NCI-H187 (cell line): ENCODE results near the gene KRTAP9-2.
A peak's percentile ranks its signal among the peaks of the same experiment; 100 is the strongest.
"Not testable (repeated sequence)": the region's sequence is repeated elsewhere in the genome, so short reads cannot be mapped to it uniquely, and the experiment has no call there.

ENCODE experiments used
- DNase-seq, 2 experiments: peaks; one replicate each; lab custom pipeline; 2025; lab: John Stamatoyannopoulos, UW

KRTAP9-2 gene, protein sequence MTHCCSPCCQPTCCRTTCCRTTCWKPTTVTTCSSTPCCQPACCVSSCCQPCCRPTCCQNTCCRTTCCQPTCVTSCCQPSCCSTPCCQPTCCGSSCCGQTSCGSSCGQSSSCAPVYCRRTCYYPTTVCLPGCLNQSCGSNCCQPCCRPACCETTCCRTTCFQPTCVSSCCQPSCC

DNA sequence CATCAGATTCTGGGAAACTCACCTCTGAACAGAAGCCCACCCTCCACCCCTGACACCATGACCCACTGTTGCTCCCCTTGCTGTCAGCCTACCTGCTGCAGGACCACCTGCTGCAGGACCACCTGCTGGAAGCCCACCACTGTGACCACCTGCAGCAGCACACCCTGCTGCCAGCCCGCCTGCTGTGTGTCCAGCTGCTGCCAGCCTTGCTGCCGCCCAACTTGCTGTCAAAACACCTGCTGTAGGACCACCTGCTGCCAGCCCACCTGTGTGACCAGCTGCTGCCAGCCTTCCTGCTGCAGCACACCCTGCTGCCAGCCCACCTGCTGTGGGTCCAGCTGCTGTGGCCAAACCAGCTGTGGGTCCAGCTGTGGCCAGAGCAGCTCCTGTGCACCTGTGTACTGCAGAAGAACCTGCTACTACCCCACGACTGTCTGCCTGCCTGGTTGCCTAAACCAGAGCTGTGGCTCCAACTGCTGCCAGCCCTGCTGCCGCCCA is at the start of gene KRTAP9-2:
KRTAP9-2 (plus strand) TSS at position 51 of the 498 bp plus-strand sequence; CDS start at position 58, 7 bp downstream.
- DNase-seq, result not testable (repeated sequence)

DNA sequence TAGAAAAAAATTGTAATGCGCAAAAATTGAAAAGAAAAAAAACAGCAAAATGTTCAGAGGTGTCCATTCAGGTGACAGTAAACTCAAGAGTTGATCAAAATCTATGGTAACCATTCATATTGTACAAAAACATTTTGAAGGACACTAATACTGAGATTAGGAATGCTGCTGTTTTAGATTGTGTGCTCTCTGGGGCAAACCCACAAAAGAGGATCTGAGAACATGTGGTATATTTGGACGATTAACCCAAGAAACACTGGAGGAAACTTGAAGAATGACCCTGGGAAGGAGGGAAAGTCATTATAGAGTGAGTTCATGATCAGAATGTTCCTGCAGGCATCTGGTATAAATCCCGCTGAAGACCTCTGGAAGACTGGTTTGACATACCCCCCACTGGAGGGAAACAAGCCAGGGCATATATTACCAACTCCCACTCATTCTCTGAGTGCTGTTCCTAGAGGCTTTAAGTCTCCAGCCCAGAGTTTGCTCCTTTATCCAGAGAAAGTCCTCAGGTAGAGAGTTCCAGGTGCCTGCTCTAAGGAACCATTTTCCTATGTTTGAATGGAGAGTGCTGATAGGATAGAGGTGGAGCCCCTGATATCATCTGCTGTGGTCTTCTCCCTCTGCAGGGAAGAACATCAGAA is 49.6 kb upstream of the KRTAP9-2 start:
- no peak for DNase-seq

DNA sequence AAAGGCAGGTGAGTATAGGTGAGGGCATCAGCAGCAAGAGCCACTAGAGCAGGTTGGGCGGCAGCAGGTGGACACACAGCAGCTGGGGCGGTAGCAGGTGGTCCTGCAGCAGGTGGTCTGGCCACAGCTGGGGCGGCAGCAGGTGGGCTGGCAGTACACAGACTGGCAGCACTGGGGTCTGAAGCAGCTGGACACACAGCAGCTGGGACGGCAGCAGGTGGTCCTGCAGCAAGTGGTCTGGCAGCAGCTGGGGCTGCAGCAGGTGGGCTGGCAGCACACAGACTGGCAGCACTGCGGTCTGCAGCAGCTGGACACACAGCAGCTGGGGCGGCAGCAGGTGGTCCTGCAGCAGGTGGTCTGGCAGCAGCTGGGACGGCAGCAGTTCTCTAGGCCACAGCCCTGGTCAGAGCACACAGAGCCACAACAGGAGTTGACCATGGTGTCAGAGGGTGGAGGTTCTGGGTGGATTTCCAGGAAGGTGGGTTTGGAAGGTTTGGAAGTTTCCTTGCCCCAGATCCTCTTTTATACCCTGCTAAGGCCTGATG is 48.6 kb upstream of the KRTAP9-2 start, which contains the start of gene KRTAP4-2:
KRTAP4-2 (minus strand) TSS at position 495 of the 545 bp plus-strand sequence; CDS start at position 438, 57 bp downstream.
- DNase-seq, result no peak

DNA sequence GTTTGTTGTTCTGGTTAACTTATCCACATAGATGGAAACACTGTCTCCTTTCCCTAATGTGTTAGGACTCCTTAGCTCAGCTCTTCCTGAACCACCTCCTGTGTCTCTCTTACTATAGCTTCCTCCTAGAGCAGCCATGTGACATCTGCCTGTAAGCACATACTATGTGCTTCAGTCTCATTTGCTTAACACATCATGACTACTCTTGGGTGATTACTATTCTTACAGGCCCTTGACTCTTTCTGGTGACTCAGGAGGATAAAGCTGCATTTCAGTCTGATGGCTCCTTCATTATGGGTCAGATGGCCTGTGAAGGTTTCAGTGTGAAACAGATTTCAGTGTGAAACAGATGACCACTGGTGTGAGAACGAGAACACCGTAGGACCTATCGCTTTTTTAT is 48.1 kb upstream of the KRTAP9-2 start:
- no peak for DNase-seq

DNA sequence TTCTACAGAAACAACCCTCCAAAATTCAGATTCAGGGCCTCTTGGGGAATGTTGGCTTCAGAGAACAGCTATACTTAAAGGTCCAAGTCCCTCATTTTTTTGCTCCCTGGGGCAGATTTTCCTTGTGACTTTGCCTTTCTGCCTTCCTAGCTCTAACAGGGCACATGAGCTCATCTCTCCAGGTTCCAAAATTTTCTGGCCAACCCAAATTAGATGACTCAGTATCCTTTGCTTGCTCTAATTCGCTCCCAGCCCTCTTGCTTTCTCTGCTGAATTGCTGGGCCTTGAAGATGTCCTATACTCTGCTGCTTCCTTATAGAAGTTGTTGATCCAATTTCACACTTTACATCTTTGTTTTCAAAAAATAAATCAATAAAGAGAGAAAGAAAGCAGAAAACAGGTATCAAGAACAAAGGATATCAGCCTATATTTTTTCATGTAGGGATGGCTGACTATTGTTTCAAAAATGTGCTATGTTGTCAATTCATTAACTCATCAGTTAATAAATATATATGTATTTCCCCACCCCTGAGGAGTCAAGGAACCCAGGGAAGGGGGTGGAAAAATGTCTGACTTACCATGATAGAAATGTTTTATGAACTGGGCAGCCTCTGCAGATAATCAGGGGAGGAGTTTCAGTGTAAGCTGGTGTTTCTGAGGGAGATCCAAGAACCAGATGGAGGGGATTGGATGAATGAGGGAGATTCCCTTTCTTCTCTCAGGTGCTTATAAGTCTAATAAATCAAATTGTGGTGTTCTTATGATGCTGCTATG is 47.4 kb upstream of the KRTAP9-2 start:
- DNase-seq, result no peak

DNA sequence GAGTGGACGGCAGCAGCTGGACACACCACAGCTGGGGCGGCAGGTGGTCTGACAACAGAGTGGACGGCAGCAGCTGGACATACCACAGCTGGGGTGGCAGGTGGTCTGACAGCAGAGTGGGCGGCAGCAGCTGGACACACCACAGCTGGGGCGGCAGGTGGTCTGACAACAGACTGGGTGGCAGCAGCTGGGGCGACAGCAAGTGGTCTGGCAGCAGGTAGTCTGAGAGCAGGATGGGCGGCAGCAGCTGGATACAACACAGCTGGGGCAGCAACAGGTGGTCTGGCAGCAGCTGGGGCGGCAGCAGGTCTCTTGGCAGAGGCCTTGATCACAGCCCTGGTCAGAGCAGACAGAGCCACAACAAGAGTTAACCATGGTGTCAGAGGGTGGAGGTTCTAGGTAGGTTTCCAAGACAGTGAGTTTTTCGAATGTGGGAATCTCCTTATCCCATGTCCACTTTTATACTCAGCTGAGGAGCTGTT is 41.9 kb upstream of the KRTAP9-2 start, which contains the start of gene KRTAP4-1:
KRTAP4-1 (minus strand) TSS at position 432 of the 482 bp plus-strand sequence; CDS start at position 375, 57 bp downstream.
- no peak for DNase-seq

DNA sequence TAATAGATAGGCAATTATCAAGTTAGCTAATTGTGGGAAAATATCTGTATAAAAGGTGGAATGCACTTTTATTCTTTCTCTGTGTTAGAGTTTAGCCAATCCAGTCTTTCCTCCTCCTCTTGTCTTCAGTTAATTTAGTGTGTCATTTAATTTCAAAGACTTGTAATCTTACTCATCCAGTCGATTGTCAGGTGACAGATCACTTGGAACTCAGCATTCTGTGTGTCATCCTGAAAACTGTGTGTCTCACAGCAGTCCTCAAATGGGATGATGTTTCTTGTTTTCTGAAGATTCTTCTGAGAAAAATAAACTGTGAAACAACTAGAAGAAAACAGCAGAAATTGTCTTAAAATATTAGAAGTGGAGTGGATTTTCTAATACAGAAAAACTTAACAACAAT is 41.4 kb upstream of the KRTAP9-2 start:
- no peak for DNase-seq

DNA sequence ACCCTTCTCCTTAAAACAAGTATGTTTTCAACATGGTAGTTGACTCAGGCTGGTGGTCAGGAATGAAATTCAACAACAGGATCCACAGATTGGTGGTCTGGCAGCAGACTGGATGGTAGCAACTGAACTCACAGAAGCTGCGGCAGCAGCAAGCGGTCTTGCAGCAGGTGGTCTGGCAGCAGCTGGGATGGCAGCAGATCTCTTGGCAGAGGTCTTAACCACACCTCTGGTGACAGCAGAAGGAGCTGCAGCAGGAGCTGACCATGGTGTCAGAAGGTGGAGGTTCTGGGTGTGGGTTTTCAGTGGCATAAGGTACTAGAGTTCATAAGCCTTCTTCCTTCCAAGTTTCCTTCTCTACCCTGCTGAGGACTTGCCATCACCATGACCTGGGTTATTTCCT is 39.6 kb upstream of the KRTAP9-2 start:
- no peak for DNase-seq

DNA sequence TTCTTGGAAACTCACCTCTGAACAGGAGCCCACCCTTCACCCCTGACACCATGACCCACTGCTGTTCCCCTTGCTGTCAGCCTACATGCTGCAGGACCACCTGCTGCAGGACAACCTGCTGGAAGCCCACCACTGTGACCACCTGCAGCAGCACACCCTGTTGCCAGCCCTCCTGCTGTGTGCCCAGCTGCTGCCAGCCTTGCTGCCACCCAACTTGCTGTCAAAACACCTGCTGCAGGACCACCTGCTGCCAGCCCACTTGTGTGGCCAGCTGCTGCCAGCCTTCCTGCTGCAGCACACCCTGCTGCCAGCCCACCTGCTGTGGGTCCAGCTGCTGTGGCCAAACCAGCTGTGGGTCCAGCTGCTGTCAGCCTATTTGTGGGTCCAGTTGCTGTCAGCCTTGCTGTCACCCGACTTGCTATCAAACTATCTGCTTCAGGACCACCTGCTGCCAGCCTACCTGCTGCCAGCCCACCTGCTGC is 36.6 kb upstream of the KRTAP9-2 start, which contains the start of gene KRTAP9-1:
KRTAP9-1 (plus strand) TSS at position 51 of the 482 bp plus-strand sequence; CDS start at position 51, 0 bp downstream.
- DNase-seq, result not testable (repeated sequence)

DNA sequence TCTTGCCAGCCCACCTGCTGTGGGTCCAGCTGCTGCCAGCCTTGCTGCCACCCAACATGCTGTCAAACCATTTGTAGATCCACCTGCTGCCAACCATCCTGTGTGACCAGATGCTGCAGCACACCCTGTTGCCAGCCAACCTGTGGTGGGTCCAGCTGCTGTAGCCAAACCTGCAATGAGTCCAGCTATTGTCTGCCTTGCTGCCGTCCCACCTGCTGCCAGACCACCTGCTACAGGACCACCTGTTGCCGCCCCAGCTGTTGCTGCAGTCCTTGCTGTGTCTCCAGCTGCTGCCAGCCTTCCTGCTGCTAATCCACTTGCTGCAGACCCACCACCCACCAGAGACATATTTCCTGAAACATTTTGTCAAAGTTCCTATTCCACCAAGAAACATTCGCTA is 36.1 kb upstream of the KRTAP9-2 start:
- DNase-seq, result no peak

DNA sequence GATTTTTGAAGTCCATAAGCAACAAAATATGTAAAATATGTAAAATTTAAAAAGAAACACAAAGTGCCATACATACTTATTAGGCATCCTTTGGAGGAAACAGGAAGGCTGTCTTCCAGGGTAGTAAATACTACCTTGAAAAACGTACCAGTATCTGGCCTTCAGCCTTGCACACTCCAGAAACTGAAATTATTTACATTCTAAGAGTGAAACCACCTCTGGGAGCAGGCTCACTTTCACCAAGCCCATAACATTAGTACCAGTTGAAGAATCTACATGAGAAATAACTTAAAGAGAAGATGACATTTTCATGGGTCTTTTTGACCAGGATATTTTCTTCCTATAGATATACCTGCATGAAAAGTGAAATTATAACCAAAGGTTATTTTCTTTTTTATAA is 30.4 kb upstream of the KRTAP9-2 start:
- no peak for DNase-seq

DNA sequence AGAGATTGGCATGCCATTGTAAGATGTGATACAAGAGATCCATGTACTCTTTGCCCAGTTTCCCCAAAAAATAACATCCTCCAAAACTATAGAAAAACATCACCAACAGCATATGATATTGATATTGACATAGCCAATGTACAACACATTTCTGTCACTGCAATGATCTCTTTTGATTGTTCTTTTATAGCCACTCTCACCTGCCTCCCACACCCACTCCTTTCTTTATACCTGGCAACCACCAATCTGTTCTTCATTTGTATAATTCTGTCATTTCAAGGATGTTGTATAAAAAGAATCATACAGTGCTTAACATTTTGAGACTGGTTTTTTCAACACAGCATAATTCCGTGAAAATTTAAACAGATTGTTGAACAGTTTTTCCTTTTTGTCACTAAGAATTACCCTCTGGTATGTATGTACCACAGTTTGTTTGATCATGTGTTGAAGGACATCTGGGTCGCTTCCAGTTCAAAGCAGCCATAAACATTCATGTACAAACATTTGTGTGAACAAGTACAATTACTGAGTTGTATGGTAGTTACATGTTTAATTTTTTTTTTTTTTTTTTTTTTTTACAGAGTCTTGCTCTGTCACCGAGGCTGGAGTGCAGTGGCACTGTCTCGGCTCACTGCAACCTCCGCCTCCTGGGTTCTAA is 26.9 kb upstream of the KRTAP9-2 start:
- DNase-seq, result no peak

DNA sequence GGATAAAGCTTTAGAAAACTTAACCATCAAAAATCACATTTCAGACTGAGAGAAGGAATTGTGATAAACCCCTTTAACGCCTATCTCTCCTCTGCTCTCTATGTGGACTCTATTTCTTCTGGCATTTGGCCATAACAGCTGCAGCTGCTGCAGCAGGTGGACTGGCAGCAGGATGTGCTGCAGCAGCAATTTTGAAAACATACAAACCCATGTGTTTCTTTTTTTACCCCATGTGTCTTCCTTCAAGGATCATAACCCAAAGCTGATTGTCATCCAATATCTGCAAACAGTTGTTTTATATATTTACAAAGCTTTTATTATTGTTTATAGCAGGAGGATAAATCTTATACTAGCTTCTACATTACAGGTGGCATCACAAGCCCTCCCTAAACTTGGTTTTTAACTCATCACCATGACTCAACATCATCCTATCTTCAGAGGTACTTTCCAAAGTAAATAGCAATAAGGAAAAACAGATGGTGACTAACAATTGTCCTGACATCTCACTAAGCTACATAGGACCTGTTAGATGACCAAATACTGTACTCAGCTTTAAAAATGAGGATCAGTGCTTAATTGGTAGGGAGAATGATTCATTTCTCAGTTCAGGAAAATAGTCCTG is 14.5 kb upstream of the KRTAP9-2 start:
- peak in 1 of 2 experiments; percentile 30 for DNase-seq

DNA sequence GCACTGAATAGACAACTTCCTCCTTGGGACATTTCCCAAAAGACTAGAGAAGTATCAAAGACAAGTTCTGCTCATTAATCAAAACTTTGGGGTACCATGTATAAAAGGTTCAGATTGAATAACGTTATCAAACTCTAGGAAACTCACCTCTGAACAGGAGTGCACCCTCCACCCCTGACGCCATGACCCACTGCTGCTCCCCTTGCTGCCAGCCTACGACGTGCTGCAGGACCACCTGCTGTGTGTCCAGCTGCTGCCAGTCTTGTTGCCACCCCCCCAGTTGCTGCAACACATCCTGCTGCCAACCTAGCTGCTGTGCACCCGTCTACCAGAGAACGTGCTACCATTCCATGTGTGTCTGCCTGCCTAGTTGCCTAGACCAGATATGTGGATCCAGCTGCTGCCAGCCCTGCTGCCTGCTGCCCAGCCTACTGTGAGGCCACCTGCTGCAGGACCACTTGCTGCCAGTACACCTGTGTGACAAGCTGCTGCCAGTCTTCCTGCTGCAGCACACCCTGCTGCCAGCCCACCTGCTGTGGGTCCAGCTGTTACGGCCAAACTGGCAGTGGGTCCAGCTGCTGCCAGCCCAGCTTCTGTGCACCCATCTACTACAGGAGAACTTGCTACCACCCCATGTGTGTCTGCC is 13.8 kb upstream of the KRTAP9-2 start:
- no peak for DNase-seq

DNA sequence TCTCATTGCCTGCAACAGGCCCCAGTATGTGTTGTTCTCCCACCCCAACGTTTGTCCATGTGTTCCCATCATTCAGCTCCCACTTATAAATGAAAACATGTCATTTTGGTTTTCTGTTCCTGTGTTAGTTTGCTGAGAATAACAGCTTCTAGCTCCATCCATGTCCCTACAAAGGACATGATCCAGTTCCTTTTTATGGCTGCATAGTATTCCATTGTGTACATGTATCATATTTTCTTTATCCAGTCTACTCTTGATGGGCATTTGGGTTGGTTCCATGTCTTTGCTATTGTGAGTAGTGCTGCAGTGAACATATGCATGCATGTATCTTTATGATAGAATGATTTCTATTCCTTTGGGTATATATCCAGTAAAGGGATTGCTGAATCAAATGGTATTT is 10.8 kb upstream of the KRTAP9-2 start:
- no peak for DNase-seq

DNA sequence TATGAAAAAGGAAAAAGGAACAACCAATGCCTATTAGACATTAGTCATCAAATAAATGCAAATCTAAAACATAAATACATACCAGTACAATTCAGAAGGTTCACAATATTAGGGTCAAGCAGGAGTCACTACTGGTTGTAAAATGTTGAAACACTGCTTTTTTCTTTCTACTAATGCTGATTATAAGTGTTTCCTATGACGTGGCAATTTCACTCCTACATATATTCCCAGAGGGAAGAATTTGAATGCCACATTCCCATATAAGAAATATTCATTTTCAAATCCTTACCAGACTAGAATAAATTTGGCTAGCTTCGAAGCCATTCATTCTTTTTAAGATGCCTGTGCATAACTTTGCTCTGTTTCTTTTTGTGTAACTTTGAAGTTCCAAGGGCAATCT is 2.6 kb upstream of the KRTAP9-2 start:
- no peak for DNase-seq

DNA sequence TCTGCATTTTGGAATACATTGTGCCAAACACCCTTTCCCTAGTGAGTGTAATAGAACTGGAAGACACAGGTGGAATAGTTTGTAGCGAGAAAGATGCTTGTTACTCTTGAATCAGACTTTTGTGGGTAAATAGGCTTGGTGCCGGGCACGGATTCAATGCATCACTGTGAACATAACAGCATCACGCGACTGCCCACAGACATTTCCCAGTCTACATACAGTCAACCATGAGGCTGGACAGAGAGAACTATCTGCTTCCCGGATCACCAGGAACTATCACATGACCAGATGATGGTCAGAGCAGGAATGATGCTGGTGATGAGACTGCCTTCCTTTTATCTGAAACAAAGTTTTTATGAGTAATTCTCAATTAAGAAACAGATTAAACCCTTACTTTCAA is 397 bp upstream of the KRTAP9-2 start:
- no peak for DNase-seq

DNA sequence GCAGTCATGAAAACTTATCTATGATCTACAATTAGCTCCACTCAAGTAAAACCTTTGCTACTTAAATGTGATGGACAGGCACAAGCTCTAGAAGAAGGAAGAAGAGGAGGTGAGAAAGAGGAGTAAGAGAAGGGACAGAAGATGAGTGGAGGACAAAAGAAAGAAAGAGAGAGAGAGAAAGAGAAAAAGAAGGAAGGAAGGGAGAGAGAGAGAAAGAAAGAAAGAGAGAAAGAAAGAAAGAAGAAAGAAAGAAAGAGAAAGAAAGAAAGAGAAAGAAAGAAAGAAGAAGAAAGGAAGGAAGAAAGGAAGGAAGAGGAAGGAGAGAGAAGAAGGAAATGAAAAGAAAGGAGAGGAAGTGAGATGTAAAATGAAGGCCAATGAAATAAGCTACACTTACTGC is 3.6 kb downstream of the KRTAP9-2 start:
- DNase-seq, result no peak

DNA sequence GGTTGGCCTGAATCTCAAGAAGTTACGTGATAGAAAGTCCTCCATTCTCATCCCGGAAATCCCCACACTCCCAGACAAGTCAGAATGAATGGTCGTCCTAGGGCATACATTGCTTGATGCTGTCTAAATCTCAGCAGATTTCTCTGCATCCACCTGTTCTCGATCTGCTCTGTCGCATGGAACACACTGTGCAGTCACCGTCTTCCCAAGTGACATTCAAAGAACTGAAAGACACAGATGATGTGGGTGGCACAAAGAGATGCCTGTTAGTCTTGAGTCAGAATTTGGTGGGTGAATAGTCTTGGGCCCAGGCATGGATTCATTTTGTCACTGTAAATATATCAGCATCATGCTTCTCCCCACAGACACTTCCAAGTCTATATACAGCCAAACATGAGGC is 5.3 kb downstream of the KRTAP9-2 start:
- no peak for DNase-seq

DNA sequence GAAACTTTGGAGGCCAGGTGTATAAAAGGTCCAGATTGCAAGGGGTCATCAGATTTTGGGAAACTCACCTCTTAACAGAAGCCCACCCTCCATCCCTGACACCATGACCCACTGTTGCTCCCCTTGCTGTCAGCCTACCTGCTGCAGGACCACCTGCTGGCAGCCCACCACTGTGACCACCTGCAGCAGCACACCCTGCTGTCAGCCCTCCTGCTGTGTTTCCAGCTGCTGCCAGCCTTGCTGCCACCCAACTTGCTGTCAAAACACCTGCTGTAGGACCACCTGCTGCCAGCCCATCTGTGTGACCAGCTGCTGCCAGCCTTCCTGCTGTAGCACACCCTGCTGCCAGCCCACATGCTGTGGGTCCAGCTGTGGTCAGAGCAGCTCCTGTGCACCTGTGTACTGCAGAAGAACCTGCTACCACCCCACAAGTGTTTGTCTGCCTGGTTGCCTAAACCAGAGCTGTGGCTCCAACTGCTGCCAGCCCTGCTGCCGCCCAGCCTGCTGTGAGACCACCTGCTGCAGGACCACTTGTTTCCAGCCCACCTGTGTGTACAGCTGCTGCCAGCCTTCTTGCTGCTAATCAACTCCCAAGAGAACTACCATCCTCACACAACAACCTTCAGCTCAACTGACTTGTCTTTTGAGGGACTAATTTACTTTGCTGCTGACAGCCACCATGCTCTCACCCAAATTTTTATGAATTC is 6.1 kb downstream of the KRTAP9-2 start, which contains the start of gene KRTAP9-3:
KRTAP9-3 (plus strand) TSS at position 51 of the 707 bp plus-strand sequence; CDS start at position 104, 53 bp downstream.
- DNase-seq, result not testable (repeated sequence)
